Sigmoid colon (tissue), 4 donors: ENCODE results near the gene MARCHF6.

Source experiments
- EP300 ChIP-seq, 4 donors: sonication (generic); formaldehyde crosslinking; IDR thresholded peaks; one replicate each; pipeline ENCODE4 v1.6.1; 2017; ENCODE audit warnings: antibody characterized with exemption in 4 of 4
- POLR2A ChIP-seq, 2 donors: fragments of 450-650 bp; IDR thresholded peaks; one replicate each; pipeline ENCODE4 v1.6.1; 2016; ENCODE audit warnings: antibody characterized with exemption in 2 of 2, mild to moderate bottlenecking in 2 of 2, moderate library complexity in 2 of 2
- POLR2AphosphoS5 ChIP-seq, 4 donors: sonication (generic); formaldehyde crosslinking; IDR thresholded peaks; one replicate each; pipeline ENCODE4 v1.6.1; 2017; ENCODE audit warnings: antibody characterized with exemption in 4 of 4
- TF ChIP-seq, protein P1 (sequence below), 4 experiments: fragments of 450-650 bp in 3 of 4; fragments of 200-600 bp in 1 of 4; IDR thresholded peaks; one replicate each; pipeline ENCODE4 v1.5.1; 2016 to 2019; ENCODE audit warnings: antibody characterized with exemption in 4 of 4, mild to moderate bottlenecking in 3 of 4, moderate library complexity in 2 of 4

DNA sequence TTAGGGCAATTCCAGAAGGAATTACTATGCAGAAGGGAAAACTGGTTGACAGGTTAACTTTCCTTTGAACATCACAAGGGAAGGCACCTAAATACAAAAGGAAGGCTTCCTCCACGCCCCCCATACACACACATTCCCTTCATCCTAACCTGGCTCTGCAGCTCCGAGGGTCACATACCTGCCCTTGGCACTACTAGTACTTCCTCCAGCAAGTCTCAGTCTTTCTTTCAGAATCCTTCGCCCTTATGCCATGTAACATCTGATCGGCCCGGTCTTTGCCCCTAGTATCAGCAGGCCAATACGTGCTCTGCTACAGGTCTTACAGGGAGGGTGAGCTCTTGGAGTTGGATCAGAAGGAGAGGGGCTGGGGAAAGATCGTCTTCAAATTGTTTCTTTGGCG is 1.6 kb upstream of the MARCHF6 start:
- TF ChIP-seq POLR2A (IDR thresholded peaks at IDR 0.05) (no peak), POLR2AphosphoS5 (IDR thresholded peaks at IDR 0.05) (no peak), EP300 (IDR thresholded peaks at IDR 0.05) (no peak)
- TF ChIP-seq, protein P1, sequence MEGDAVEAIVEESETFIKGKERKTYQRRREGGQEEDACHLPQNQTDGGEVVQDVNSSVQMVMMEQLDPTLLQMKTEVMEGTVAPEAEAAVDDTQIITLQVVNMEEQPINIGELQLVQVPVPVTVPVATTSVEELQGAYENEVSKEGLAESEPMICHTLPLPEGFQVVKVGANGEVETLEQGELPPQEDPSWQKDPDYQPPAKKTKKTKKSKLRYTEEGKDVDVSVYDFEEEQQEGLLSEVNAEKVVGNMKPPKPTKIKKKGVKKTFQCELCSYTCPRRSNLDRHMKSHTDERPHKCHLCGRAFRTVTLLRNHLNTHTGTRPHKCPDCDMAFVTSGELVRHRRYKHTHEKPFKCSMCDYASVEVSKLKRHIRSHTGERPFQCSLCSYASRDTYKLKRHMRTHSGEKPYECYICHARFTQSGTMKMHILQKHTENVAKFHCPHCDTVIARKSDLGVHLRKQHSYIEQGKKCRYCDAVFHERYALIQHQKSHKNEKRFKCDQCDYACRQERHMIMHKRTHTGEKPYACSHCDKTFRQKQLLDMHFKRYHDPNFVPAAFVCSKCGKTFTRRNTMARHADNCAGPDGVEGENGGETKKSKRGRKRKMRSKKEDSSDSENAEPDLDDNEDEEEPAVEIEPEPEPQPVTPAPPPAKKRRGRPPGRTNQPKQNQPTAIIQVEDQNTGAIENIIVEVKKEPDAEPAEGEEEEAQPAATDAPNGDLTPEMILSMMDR (IDR thresholded peaks at IDR 0.05), result no peak
